Measurements from ENCODE around the gene SLC22A13.

The SLC22A13 gene

GRCh38 chr3:38306941-38307340 lies 41.3 kb downstream of the SLC22A13 start:
- Histone ChIP-seq H3K36me3 (ENCODE audit: insufficient read depth, low read length) (no peaks in the 10 kb centered on the region), H3K4me1 (ENCODE audit: insufficient read depth, low read length) (no peaks in the 10 kb centered on the region), H3K9me3 (ENCODE audit: control insufficient read depth, insufficient read depth, low read length) (no peaks in the 10 kb centered on the region), H3K9ac (ENCODE audit: low read depth, low read length) (no peak overlapping the region)

GRCh38 chr3:38307599-38307998 lies 42.0 kb downstream of the SLC22A13 start:
- H3K9me3 ChIP-seq (ENCODE audit: control insufficient read depth, insufficient read depth, low read length) = no peaks in the 10 kb centered on the region
- H3K9ac ChIP-seq (ENCODE audit: low read depth, low read length) = no peak overlapping the region
- no peaks in the 10 kb centered on the region for H3K36me3 ChIP-seq (ENCODE audit: insufficient read depth, low read length)
- no peaks in the 10 kb centered on the region for H3K4me1 ChIP-seq (ENCODE audit: insufficient read depth, low read length)

- H3K36me3 ChIP-seq (ENCODE audit: insufficient read depth, low read length) = no peaks in the 10 kb centered on the region
- no peaks in the 10 kb centered on the region for H3K4me1 ChIP-seq (ENCODE audit: insufficient read depth, low read length)
- H3K9ac ChIP-seq (ENCODE audit: low read depth, low read length) = no peak overlapping the region
- no peaks in the 10 kb centered on the region for H3K9me3 ChIP-seq (ENCODE audit: control insufficient read depth, insufficient read depth, low read length)
Measured at GRCh38 chr3:38308456-38308855, 42.8 kb downstream of the SLC22A13 start.

- H3K4me1 ChIP-seq (ENCODE audit: insufficient read depth, low read length) = 0 out of 2 replicates have a peak, but pooled peaks cover 6% of the 10 kb centered on the region
- H3K9me3 ChIP-seq (ENCODE audit: control insufficient read depth, insufficient read depth, low read length) = no peaks in the 10 kb centered on the region
- H3K36me3 ChIP-seq (ENCODE audit: insufficient read depth, low read length) = no peaks in the 10 kb centered on the region
- no peak overlapping the region for H3K9ac ChIP-seq (ENCODE audit: low read depth, low read length)
Measured at GRCh38 chr3:38311476-38311875, 45.9 kb downstream of the SLC22A13 start.

GRCh38 chr3:38311941-38312340 lies 46.3 kb downstream of the SLC22A13 start:
- 0 out of 2 replicates have a peak, but pooled peaks cover 6% of the 10 kb centered on the region for H3K4me1 ChIP-seq (ENCODE audit: insufficient read depth, low read length)
- H3K9ac ChIP-seq (ENCODE audit: low read depth, low read length) = no peak overlapping the region
- H3K9me3 ChIP-seq (ENCODE audit: control insufficient read depth, insufficient read depth, low read length) = no peaks in the 10 kb centered on the region
- H3K36me3 ChIP-seq (ENCODE audit: insufficient read depth, low read length) = no peaks in the 10 kb centered on the region

- no peak overlapping the region for H3K9ac ChIP-seq (ENCODE audit: low read depth, low read length)
- H3K4me1 ChIP-seq (ENCODE audit: insufficient read depth, low read length) = 0 out of 2 replicates have a peak, but pooled peaks cover 6% of the 10 kb centered on the region
- no peaks in the 10 kb centered on the region for H3K9me3 ChIP-seq (ENCODE audit: control insufficient read depth, insufficient read depth, low read length)
- H3K36me3 ChIP-seq (ENCODE audit: insufficient read depth, low read length) = no peaks in the 10 kb centered on the region
Measured at GRCh38 chr3:38312356-38312755, 46.7 kb downstream of the SLC22A13 start.

- H3K4me1 ChIP-seq (ENCODE audit: insufficient read depth, low read length) = 0 out of 2 replicates have a peak, but pooled peaks cover 6% of the 10 kb centered on the region
- H3K9ac ChIP-seq (ENCODE audit: low read depth, low read length) = no peak overlapping the region
- H3K9me3 ChIP-seq (ENCODE audit: control insufficient read depth, insufficient read depth, low read length) = no peaks in the 10 kb centered on the region
- no peaks in the 10 kb centered on the region for H3K36me3 ChIP-seq (ENCODE audit: insufficient read depth, low read length)
Measured at GRCh38 chr3:38313263-38313662, 47.7 kb downstream of the SLC22A13 start.

GRCh38 chr3:38313695-38314094 lies 48.1 kb downstream of the SLC22A13 start:
- no peaks in the 10 kb centered on the region for H3K36me3 ChIP-seq (ENCODE audit: insufficient read depth, low read length)
- no peaks in the 10 kb centered on the region for H3K9me3 ChIP-seq (ENCODE audit: control insufficient read depth, insufficient read depth, low read length)
- no peak overlapping the region for H3K9ac ChIP-seq (ENCODE audit: low read depth, low read length)
- H3K4me1 ChIP-seq (ENCODE audit: insufficient read depth, low read length) = 0 out of 2 replicates have a peak, but pooled peaks cover 6% of the 10 kb centered on the region

GRCh38 chr3:38314112-38314763 lies 48.6 kb downstream of the SLC22A13 start:
- Histone ChIP-seq H3K9me3 (ENCODE audit: control insufficient read depth, insufficient read depth, low read length) (no peaks in the 10 kb centered on the region), H3K36me3 (ENCODE audit: insufficient read depth, low read length) (no peaks in the 10 kb centered on the region), H3K4me1 (ENCODE audit: insufficient read depth, low read length) (0 out of 2 replicates have a peak, but pooled peaks cover 6% of the 10 kb centered on the region), H3K9ac (ENCODE audit: low read depth, low read length) (no peak overlapping the region)

GRCh38 chr3:38314764-38315487 lies 49.3 kb downstream of the SLC22A13 start:
- H3K9ac ChIP-seq (ENCODE audit: low read depth, low read length) = no peak overlapping the region
- H3K9me3 ChIP-seq (ENCODE audit: control insufficient read depth, insufficient read depth, low read length) = no peaks in the 10 kb centered on the region
- H3K4me1 ChIP-seq (ENCODE audit: insufficient read depth, low read length) = 0 out of 2 replicates have a peak, but pooled peaks cover 6% of the 10 kb centered on the region
- H3K36me3 ChIP-seq (ENCODE audit: insufficient read depth, low read length) = no peaks in the 10 kb centered on the region

GRCh38 chr3:38315488-38316230 lies 50.0 kb downstream of the SLC22A13 start:
- H3K9me3 ChIP-seq (ENCODE audit: control insufficient read depth, insufficient read depth, low read length) = no peaks in the 10 kb centered on the region
- H3K36me3 ChIP-seq (ENCODE audit: insufficient read depth, low read length) = no peaks in the 10 kb centered on the region
- no peak overlapping the region for H3K9ac ChIP-seq (ENCODE audit: low read depth, low read length)
- 0 out of 2 replicates have a peak, but pooled peaks cover 6% of the 10 kb centered on the region for H3K4me1 ChIP-seq (ENCODE audit: insufficient read depth, low read length)

- no peaks in the 10 kb centered on the region for H3K36me3 ChIP-seq (ENCODE audit: insufficient read depth, low read length)
- no peak overlapping the region for H3K9ac ChIP-seq (ENCODE audit: low read depth, low read length)
- H3K9me3 ChIP-seq (ENCODE audit: control insufficient read depth, insufficient read depth, low read length) = no peaks in the 10 kb centered on the region
- 0 out of 2 replicates have a peak, but pooled peaks cover 6% of the 10 kb centered on the region for H3K4me1 ChIP-seq (ENCODE audit: insufficient read depth, low read length)
Measured at GRCh38 chr3:38316356-38317191, 51.0 kb downstream of the SLC22A13 start.

- no peaks in the 10 kb centered on the region for H3K36me3 ChIP-seq (ENCODE audit: insufficient read depth, low read length)
- 0 out of 2 replicates have a peak, but pooled peaks cover 6% of the 10 kb centered on the region for H3K4me1 ChIP-seq (ENCODE audit: insufficient read depth, low read length)
- H3K9ac ChIP-seq (ENCODE audit: low read depth, low read length) = no peak overlapping the region
- no peaks in the 10 kb centered on the region for H3K9me3 ChIP-seq (ENCODE audit: control insufficient read depth, insufficient read depth, low read length)
Measured at GRCh38 chr3:38317192-38317759, 51.7 kb downstream of the SLC22A13 start.

Measured in ES-I3 (cell line).